Inferior parietal cortex (tissue), 1 donor: ENCODE results near the gene OSBPL3.

Experiments
- DNase-seq: peaks from one replicate; pipeline ENCODE4 v3.0.0-alpha.2; 2016; ENCODE audit errors: extremely low spot score

Gene OSBPL3

DNA sequence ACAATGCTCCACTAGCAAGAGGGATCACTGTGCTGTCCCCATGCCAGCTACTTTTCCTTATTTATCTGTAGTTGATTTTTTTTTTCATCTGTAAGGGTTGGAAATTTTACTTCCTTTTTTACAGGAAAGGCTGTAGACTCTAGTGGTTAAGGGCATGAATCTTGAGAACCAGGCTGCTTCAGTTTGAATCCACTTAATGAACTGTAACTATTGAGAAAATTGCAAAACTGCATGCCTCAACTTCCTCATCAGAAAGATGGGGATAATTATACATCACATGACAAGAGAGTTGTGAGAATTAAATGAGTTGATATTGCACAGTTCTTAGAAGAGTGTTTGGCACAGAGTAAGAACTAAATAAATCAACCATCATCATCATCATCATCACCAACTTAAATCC lies 116.4 kb downstream of the OSBPL3 start:
- DNase-seq: no peak

DNA sequence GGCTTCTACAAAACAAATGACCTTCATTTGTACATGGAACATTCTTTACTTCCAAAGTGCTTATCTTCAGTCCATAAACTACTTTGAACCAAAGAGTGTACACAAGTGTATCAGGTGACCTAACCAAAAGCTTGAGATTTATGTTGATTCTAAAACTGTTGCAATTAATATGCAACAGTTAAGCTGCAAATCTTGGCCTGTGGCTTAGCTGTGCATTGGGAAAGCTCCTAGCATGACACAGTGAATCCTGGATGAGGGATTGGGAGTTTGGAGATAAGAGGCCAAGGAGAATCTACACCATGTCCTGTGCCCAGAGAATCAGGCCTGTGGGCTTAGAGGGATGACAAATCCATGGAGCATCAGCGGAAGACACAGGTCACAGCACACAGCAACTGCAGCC lies 117.5 kb downstream of the OSBPL3 start:
- no peak for DNase-seq

DNA sequence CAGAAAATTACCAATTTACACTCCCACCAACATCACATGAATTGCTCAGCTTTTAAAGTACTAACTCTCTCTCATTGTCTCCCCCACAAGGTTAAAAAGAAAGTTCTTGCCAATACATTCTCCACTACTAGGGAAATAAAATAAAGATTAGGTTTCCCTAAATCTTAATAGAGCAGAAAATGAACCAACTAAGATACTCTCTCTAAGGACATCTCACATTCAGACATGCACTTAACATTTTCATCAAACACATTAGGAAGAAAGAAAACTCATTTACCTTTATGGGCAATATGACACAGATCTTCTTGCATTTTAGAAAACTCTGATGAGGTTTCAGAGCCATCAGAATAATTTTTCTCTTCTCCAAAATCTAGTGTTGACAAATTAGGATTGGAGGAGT lies 118.6 kb downstream of the OSBPL3 start:
- no peak for DNase-seq

DNA sequence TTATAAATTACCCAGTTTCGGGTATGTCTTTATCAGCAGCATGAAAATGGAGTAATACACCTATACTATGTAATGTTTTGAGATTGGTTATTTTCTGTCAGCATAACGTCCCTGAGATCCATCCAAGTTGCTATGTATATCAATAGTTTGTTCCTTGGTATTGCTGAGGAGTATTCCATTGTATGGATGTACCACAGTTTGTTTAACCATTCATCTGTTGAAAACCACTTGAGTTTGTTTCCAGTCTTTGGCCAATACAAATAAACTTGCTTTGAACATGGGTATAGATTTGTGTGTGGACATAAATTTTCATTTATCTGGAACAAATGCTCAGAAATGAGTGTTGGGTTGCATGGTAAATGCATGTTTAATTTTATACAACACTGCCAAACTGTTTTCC lies 119.4 kb downstream of the OSBPL3 start:
- no peak for DNase-seq

DNA sequence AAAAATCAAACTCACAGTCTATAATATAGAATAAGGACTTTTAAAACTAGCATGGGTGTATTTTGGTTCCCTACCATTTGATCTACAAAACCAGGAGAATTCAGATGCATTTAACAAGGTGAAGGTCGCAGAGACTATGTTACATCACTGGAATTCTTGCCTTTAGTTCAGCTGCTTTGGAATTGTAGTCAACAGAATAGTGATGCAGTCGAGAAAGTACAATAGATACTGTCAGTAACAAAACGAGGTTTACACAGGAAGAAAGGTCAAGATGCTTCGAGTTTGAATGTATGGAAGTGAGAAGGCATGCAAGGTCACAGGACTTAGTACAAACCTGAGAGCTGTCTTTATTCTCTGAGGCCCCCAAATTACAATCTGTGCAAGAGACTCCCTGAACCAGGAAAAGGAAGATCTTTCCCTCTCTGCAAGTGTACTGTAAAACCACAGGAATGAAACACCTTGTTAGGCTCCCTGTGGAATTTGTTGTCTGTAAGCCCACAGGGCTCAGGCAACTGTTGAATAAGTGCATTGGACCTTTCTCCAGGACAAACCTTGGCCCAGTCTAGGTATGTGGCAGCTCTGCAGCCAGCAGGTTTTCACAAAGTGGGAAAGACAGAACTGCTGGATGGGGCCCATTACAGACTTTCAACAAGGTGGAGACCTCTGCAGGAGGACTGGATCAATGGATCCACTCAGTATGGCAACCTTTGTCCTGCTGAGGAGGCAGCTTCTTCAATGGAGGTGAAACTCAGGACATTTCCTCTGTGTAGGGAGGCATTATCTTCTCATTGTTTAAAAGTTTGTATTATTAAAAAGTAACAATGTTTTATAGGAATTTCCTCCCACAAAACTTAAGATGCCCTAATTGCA lies 121.6 kb downstream of the OSBPL3 start:
- DNase-seq: no peak

DNA sequence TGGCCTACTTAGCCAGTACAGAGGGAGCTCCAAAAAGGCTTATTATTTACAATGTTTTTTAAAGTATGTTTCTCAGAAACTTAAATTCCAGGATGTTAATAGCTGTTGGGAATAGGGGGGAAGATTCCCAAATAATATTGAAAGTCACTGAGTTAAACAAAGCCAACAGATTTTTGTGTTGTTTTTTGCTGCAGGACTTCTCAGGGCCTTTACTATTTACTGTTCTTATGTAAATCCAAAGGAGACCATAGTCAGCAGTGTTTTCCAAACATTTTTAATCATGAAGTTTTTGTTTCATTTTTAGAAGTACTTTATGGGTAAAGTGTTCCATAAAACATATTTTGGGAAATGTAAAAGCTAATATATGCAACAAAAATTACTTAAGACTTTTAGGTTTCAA lies 122.4 kb downstream of the OSBPL3 start:
- DNase-seq: no peak

DNA sequence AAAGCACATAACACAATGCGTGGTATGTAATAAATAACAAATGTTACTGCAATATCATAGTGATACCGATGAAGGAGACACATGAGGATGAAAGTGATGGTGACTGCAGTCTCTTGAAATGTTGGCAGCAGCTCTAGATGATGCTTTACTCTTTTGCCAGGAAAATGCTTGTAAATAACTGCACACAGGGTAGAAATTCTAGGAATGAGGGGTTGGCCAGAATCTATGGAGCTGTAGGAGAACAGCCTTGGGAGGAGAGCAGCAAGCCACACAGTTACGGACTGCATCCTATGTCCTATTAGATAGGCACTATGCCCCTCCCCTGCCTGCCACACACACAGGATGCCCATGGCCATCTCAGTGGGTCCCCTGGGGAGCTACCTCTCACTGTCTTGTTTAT lies 125.1 kb downstream of the OSBPL3 start:
- no peak for DNase-seq

DNA sequence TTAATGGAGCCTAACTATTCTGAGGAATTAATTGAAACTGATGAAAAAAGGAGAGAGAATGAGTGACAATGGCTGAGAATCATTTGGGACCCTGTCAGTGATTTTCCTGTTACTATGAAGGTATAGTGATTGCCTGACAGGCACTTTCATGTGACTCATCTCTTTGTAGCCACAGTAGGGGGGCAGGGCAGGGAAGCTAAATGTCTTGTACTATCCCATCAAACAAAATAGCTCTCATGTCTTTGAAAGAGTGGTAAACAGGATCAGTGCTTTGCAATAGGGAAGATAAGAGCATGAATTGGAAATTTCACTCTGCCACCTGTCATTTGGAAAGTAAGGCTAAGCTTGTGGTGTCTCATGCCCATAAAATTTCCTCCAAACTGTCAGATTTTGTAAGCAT lies 128.2 kb downstream of the OSBPL3 start:
- no peak for DNase-seq

DNA sequence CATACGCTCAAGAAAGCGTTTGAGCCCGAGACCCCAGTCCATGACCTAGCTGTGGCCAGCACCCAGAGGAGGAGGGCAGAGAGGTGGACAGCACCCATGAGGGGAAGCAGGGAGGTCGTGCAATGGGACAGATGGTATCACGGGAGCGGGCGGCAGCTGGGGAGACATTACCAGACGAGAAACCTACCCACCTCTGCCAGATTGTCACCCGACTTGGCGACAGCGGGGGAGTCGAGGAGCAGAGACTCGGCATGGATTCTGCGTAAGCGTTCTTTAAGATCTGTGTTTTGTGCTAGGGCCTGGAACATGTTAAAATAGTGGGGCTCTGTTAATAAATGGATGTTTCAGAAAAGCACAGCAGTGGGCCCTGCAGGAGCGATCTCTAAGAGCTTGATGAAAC lies 131.1 kb downstream of the OSBPL3 start:
- DNase-seq: no peak

DNA sequence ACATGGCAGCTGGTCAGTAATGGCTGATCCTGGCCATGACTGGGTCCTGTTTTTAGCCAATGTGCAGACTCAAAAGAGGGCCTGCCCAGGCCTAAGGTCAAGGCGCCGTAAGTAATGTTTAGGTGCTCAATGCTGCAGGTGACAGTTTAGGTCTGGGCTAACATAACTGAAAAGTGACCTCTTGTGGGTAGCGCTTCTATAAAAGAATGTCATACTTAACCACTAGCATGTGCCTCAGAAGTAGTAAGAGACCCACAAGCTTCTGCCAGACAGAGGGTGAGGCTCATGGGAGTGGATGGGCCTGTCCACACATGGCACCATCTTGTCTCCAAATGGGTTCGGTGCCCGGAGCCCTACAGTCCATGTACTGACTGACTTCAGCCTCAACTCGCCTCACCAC lies 132.2 kb downstream of the OSBPL3 start:
- no peak for DNase-seq

DNA sequence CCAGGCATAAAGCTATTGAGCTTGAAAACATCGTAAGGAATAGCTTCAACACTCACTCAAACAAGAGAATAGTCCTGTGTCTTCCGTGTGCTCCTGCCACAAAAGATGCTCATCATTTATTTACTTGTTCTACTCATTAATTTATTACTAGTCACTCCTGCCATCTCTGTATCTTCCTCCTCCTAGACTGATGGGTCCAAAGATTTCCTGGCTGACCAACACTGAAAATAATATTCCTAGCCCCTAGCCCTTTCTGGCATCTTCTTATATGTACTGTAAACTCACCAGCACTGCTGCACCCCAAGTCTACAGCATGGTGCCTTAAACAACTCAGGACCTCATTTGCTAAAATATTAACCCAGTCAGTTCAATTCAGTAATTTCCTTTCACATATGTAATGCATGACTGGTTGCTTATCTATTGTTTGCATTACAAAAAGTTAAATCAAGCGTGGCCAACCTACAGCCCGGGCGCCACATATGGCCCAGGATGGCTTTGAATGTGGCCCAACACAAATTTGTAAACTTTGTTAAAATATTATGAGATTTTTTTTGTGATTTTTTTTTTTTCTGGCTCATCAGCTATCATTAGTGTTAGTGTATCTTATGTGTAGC lies 136.1 kb downstream of the OSBPL3 start:
- no peak for DNase-seq

DNA sequence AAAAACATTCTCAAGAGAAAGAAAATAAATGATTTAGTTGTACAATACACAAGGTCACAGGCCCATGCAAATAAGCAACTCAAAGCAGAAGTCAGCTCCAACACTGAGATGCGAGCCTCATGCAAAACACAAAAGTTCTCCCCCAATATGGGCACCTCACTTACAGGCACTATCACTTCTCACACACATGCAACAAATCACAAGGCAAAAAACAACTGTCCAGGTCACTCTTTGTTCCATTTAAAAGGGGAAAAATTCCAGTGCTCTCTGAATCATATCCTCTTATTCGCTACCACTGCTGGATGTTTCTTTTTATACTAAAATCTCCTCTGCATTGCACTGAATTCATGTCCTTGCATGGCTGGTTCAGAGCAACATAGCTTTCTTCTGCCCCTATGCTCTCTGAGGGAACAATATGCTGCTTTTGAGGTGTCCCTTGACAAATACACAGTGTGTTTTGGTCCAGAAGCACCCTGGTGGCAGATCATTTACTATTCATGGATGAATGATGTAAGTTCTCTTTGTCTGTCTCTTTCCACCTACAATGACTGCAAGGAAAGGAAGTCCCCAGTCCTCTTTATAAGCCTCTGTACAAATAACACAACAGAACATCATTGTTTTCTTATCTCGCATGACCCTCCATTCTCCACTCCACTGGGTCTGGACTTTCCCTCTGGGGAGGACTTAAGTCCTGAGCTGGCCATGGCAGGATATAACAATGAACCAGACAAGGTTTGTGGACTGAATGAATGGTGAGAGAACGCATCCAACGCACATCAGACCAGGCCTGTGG lies 137.3 kb downstream of the OSBPL3 start:
- DNase-seq: no peak

DNA sequence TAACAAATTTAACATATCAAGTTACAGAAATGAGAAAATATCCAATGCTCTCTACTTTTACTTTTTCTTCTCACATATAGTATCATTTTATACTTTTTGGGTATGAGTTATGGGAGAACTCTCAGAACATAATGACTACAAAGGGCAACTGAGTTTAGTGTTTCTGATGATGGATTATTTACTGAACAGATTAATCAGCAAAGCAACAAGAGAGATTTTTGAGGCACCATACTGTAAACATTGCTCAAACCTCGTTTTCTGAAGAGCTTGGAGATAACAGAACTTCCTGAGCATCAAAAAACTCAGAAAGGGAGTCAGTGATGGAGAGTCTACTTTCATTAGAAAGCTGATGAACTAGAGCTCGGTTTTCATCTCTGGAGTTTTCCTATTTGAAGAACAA lies 137.9 kb downstream of the OSBPL3 start:
- DNase-seq: no peak

DNA sequence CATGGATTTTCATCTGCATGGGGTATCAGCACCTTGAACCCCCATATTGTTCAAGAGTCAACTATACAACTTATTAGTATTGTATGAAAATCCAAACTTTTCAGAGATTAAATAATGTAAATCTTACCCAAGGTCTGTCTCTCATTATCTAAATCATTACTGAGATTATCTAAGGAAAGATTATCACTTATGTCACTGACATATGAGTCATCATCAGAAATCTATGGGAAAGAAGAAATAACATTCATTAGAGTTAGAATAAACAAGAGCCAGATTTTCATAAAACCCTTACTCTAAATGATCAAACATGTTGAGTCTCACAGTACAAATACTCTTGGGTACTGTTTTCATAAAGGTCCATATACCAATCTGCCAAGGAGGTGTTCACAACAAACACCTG lies 139.4 kb downstream of the OSBPL3 start:
- DNase-seq: no peak

DNA sequence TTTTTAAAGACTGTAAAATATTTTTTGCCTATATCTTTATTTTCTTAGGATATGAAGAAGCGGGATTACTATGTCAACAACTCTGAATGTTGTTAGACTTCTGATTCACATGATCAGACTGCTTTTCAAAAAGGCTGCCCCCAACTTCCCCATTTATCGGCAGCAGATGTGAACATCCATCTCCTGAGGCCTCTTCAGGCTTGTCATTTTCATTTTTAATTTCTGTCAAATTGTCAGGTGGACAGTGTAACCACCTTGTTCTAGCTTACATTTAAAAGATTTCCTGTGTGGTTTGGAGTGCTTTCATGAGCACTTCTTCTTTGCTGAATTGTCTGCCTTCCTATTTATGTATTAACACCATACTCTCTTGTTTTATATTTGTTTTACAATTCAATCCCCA lies 143.9 kb downstream of the OSBPL3 start:
- no peak for DNase-seq

DNA sequence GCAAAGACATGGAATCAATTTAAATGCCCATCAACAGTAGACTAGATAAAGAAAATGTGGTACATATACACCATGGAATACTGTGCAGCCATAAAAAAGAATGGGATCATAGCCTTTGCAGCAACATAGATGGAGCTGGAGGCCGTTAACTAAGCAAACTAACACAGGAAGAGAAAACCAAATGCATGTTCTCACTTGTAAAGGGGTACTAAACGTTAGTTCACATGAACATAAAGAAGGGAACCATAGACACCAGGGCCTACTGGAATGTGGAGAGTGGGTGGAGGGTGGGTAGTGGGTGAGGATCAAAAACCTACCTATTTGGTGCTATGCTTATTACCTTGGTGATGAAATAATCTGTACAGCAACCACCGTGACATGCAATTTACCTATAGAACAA lies 144.3 kb downstream of the OSBPL3 start:
- no peak for DNase-seq

DNA sequence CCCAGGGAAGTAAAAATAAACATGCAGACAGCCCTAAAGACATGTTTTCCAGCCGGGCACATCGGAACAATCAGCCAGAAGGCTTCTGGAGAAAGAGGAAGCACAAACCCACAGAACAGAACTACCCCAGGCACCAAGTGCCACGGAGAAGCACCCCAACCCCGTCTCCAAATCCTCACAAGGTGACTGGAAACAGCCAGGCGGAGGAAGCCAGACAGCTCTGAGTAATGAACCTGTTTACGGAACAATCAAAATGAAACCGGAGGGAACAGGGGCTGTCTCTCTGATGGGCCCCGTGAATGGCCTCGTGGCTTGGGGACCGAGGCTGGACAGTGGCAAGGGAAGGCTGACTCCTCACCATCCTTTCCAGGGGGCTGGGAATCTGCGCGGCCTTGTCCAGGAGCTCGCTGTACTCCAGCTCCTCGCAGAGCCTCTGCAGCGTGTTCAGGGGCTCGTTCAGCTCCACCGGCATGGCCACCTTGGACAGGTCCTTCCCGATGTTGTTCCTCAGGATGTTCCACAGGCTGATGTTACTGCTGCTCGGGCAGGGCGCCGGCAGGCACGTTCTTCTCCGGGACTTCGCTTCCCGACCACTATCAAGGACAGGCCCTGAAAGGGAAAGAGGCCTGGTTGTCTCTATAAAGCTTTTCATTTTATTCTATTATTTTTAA lies 145.7 kb downstream of the OSBPL3 start:
- no peak for DNase-seq

DNA sequence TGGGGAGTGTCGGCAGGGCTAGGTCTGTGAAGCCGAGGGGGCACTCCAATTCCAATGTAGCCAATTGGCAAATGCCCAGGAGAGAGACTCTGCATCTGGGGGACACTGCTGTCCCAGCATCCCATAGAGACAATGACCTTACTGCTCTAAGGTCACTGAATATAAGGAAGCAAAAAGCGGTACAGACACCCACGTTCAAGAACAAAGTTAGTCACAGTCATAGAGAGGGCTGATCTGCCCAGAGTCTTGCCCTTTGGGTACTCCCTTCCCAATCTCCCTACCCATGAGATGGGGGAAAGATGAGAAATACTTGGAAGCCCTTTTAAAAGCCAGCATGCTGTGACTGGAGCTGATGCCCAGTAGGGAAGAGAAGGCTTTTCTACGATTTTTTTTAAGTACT lies 146.4 kb downstream of the OSBPL3 start:
- DNase-seq: no peak

DNA sequence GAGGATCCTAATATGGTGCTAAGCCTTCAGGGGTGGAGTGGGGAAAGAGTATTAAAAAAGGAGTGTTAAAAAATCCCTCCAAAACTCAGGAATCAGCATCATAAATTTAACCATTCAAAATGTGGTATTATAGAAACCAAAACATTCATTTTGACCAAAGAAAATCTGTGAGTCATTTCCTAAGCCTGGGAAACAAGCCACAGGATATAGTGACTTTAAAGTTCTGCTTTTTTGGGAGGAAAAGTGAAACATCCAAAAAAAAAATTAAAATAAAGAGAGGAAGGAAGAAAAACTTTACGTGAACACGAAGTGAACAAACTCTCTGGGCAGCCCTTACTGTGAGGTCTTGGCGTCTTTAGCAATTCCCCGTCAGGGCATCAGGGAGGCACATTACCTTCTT lies 148.7 kb downstream of the OSBPL3 start:
- DNase-seq: no peak

DNA sequence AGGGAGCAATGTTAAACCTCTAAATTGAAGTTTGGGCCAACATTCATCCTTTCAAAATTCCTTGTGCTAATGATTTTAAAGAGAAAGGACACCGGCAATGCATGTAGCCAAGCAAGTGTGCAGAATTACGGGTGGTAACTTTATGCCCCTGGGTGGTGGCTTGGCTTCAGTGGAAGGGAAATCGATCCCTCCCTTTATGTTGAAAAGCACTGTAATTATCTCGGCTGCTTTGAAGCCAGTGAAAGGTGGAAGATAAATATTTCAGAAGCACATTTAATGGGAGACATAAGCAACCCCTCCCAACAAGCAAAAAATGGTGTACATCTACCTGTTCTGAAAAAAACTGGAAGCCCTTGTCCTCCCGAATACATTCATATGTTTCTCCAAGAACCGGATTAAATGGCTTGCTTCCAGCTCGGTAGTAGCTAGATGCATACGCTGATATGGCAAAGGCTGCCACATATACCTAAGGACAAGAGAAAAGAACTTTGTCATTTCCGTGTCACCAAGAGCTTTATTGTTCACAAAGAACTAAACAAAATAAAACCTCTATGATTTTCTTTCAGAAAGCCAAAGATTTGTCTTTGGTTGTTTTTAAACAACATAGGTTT lies 149.4 kb downstream of the OSBPL3 start:
- no peak for DNase-seq

DNA sequence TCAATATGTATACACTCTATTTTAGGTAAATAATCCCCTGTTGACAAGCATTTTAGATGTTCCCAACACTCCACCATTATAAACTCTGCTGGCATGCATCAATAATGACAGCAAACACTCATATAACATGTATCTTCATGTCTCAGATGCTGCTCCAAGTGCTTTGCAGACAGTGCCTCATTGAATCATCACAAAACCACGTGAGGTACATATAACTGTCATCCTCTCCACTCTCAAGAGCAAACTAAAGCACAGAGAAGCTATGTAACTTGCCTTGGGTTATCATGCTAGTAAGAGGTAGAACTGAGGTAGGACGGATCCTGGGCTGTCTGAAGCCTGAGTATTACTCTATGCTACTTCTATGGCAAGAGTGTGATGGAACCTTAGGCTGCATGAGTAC lies 150.2 kb downstream of the OSBPL3 start:
- no peak for DNase-seq
